ENCODE measurements around the gene MCM9. TPM values are rescaled to one million over a fixed set of nuclear protein-coding genes. Genes with fewer than 3 reads are reported as not detected.

The MCM9 gene
- total RNA-seq, 6 experiments from 2014 or later: 4.3 to 7.6 (median 6.9) TPM

GRCh38 chr6:118933855-118934460, 1.0 kb downstream of the MCM9 start:
- peak overlapping the region in 2 of 3 donors; percentile 81 to 85 for H3K27ac ChIP-seq
- TF ChIP-seq POLR2A (IDR thresholded peaks at IDR 0.05) (no peak), CTCF (IDR thresholded peaks at IDR 0.05) (no peak)
- peaks cover 0 to 9% (median 0%) of the 10 kb centered on the region in 4 donors for H3K4me1 ChIP-seq
- DNase-seq: no peak
- H3K4me3 ChIP-seq: peak overlapping the region; percentile 59 to 81 (median 71)
- peaks cover 0 to 10% (median 1%) of the 10 kb centered on the region in 4 donors for H3K36me3 ChIP-seq
- H3K27me3 ChIP-seq: no peaks in the 10 kb centered on the region
- H3K9me3 ChIP-seq: no peaks in the 10 kb centered on the region
- peak in 2 of 4 donors; percentile 2 to 12 for ATAC-seq
- 10% methylated on average over 8 of the region's 8 CpGs for WGBS (ENCODE audit: insufficient coverage, low coverage, low lambda C conversion rate, missing lambda C conversion rate)
- intact Hi-C loops (cut with DNase I): no loop called here

GRCh38 chr6:118932421-118932820, 2.5 kb downstream of the MCM9 start:
- 66% methylated on average over 2 of the region's 2 CpGs for WGBS (ENCODE audit: insufficient coverage, low coverage, low lambda C conversion rate, missing lambda C conversion rate)
- intact Hi-C loops (cut with DNase I): no loop called here

GRCh38 chr6:118931436-118931835, 3.5 kb downstream of the MCM9 start:
- Histone ChIP-seq H3K4me3 (no peak overlapping the region), H3K36me3 (peaks cover 0 to 18% (median 1%) of the 10 kb centered on the region in 4 donors), H3K27ac (no peak overlapping the region), H3K27me3 (no peaks in the 10 kb centered on the region), H3K9me3 (no peaks in the 10 kb centered on the region), H3K4me1 (peaks cover 0 to 9% (median 0%) of the 10 kb centered on the region in 4 donors)
- no peak for ATAC-seq
- DNase-seq: no peak
- intact Hi-C loops (cut with DNase I): no loop called here
- 85% methylated on average over 5 of the region's 5 CpGs for WGBS (ENCODE audit: insufficient coverage, low coverage, low lambda C conversion rate, missing lambda C conversion rate)
- TF ChIP-seq CTCF (IDR thresholded peaks at IDR 0.05) (no peak), POLR2A (IDR thresholded peaks at IDR 0.05) (no peak)

More at GRCh38 chr6:118932421-118932820, 2.5 kb downstream of the MCM9 start:
- H3K4me3 ChIP-seq: no peak overlapping the region
- H3K36me3 ChIP-seq: peaks cover 0 to 14% (median 1%) of the 10 kb centered on the region in 4 donors
- no peaks in the 10 kb centered on the region for H3K9me3 ChIP-seq
- H3K27ac ChIP-seq: no peak overlapping the region
- peaks cover 0 to 9% (median 0%) of the 10 kb centered on the region in 4 donors for H3K4me1 ChIP-seq
- H3K27me3 ChIP-seq: no peaks in the 10 kb centered on the region
- ATAC-seq: no peak
- TF ChIP-seq CTCF (IDR thresholded peaks at IDR 0.05) (no peak), POLR2A (IDR thresholded peaks at IDR 0.05) (no peak)
- DNase-seq: no peak

- Histone ChIP-seq H3K9me3 (no peaks in the 10 kb centered on the region), H3K27ac (no peak overlapping the region), H3K27me3 (no peaks in the 10 kb centered on the region), H3K4me1 (peaks cover 0 to 4% (median 0%) of the 10 kb centered on the region in 4 donors), H3K4me3 (no peak overlapping the region), H3K36me3 (peaks cover 0 to 18% (median 1%) of the 10 kb centered on the region in 4 donors)
- intact Hi-C loops (cut with DNase I): no loop called here
- ATAC-seq (no peak), DNase-seq (no peak)
- TF ChIP-seq POLR2A (IDR thresholded peaks at IDR 0.05) (no peak), CTCF (IDR thresholded peaks at IDR 0.05) (no peak)
- 96% methylated on average over 3 of the region's 3 CpGs for WGBS (ENCODE audit: insufficient coverage, low coverage, low lambda C conversion rate, missing lambda C conversion rate)
Observed at GRCh38 chr6:118930680-118931079, 4.3 kb downstream of the MCM9 start.

Measured in right lobe of liver (tissue), 6 donors.